ENCODE data around the gene NBR1. TPM values are rescaled to one million over a fixed set of nuclear protein-coding genes. Genes with fewer than 3 reads are reported as not detected.

The NBR1 gene
- total RNA-seq, 4 donors from 2014 or later: 83.3 to 156 (median 104) TPM

DNA sequence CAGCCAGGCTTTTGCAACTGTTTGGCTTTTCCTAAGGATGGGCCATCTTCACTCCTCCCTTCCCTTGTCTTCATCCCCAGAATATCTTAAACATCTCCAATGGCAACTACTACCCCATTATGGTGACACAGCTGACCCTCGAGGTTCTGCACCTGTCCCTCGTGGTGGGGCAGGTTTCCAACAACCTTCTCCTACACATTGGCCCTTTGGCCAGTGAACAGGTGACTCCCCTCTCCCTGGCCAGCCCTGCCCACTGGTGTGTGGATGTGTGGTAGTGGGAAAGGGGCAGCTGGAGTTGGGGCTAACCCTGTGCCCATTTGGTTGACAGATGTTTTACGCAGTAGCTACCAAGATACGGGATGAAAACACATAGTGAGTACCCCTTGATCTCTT, 45.4 kb downstream of the NBR1 start:
- WGBS: 93% methylated on average over 4 of the region's 4 CpGs

DNA sequence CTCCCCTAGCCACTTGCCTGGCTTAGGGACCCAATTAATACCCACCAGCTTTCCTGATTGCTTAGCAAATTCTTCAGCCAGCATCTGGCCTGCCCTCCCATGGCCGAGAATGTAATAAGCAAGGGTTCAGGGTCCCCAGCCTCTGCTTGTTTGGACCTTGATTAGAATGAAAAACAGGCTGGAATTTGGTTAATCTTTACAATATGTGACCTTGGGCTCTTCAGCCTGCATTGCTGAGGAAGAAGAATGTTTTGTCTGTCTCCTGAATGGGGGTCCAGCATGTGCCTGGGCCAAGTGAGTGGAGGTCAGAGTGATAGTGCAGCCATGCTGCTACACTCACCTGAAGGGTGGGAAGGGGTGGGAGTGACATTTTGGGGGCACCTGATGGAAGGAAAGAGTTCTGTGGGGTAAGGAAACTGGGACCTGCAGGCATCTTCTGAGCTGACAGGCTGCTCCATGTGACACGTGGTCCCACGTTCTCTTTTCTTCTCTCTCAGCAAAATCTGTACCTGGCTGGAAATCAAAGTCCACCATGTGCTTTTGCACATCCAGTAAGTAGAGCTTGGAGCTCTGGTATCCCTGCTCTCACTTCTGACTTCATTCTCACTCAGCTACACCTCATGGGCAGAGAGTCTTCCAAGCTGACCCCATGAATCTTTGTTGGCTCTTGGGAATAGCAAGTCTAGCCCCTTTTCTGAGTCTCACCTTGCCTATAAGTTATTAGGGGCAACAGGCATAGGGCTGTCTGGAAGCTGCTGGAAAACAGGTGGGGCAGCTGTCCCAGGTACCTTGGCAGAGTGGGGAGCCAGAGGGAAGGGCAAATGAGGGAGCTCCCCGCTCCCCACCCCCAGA, 46.0 kb downstream of the NBR1 start:
- Histone ChIP-seq H3K36me3 (peaks cover 0 to 53% (median 31%) of the 10 kb centered on the region in 4 donors), H3K4me3 (no peak overlapping the region), H3K27ac (replicated peaks in 1 of 4) (no peak overlapping the region), H3K27me3 (no peaks in the 10 kb centered on the region), H3K4me1 (peaks cover 5 to 24% (median 18%) of the 10 kb centered on the region in 4 donors), H3K9me3 (no peaks in the 10 kb centered on the region)
- no peak for DNase-seq (ENCODE audit: extremely low spot score)
- WGBS: 87% methylated on average over 3 of the region's 4 CpGs
- TF ChIP-seq POLR2AphosphoS5 (IDR thresholded peaks at IDR 0.05) (no peak), POLR2A (IDR thresholded peaks at IDR 0.05; ENCODE audit: low read depth) (no peak)
- TF ChIP-seq, protein P1, sequence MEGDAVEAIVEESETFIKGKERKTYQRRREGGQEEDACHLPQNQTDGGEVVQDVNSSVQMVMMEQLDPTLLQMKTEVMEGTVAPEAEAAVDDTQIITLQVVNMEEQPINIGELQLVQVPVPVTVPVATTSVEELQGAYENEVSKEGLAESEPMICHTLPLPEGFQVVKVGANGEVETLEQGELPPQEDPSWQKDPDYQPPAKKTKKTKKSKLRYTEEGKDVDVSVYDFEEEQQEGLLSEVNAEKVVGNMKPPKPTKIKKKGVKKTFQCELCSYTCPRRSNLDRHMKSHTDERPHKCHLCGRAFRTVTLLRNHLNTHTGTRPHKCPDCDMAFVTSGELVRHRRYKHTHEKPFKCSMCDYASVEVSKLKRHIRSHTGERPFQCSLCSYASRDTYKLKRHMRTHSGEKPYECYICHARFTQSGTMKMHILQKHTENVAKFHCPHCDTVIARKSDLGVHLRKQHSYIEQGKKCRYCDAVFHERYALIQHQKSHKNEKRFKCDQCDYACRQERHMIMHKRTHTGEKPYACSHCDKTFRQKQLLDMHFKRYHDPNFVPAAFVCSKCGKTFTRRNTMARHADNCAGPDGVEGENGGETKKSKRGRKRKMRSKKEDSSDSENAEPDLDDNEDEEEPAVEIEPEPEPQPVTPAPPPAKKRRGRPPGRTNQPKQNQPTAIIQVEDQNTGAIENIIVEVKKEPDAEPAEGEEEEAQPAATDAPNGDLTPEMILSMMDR (IDR thresholded peaks at IDR 0.05): no peak
- intact Hi-C loops (cut with DNase I): no loop called here

More for the DNA sequence above, 45.4 kb downstream of the NBR1 start:
- TF ChIP-seq POLR2A (IDR thresholded peaks at IDR 0.05; ENCODE audit: low read depth): no peak
- TF ChIP-seq, protein P1 (IDR thresholded peaks at IDR 0.05): no peak
- no peaks in the 10 kb centered on the region for H3K9me3 ChIP-seq
- intact Hi-C loops (cut with DNase I): no loop called here
- H3K4me1 ChIP-seq: peaks cover 6 to 27% (median 21%) of the 10 kb centered on the region in 4 donors
- H3K4me3 ChIP-seq: no peak overlapping the region
- H3K27me3 ChIP-seq: no peaks in the 10 kb centered on the region
- H3K36me3 ChIP-seq: peaks cover 0 to 53% (median 31%) of the 10 kb centered on the region in 4 donors
- H3K27ac ChIP-seq (replicated peaks in 1 of 4): no peak overlapping the region
- no peak for DNase-seq (ENCODE audit: extremely low spot score)

DNA sequence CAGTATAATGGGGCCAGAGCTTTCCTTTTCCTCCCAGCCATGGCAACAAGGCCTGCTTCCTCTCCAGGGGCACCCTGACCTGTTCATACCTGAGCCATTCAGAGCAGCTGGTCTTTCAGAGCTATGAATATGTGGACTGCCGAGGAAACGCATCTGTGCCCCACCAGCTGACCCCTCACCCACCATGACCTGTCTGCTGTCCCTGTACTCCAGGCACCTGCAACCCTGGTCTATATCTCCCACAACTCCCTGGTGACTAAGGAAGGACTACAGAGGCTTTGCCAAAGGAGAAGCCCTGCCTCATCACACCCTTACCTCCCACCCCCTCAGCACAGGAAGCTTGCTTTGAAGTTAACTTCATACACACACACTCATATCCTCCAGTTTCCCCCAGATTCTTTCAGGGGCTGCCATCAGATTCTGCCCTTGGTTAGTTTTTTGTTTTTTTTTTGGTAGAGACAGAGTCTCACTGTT, 46.6 kb downstream of the NBR1 start:
- Histone ChIP-seq H3K4me3 (no peak overlapping the region), H3K36me3 (peaks cover 0 to 54% (median 31%) of the 10 kb centered on the region in 4 donors), H3K9me3 (no peaks in the 10 kb centered on the region), H3K27ac (replicated peaks in 1 of 4) (no peak overlapping the region), H3K4me1 (peaks cover 0 to 17% (median 12%) of the 10 kb centered on the region in 4 donors), H3K27me3 (no peaks in the 10 kb centered on the region)
- intact Hi-C loops (cut with DNase I): no loop called here
- TF ChIP-seq POLR2A (IDR thresholded peaks at IDR 0.05; ENCODE audit: low read depth) (no peak), POLR2AphosphoS5 (IDR thresholded peaks at IDR 0.05) (no peak), EP300 (IDR thresholded peaks at IDR 0.05) (no peak)
- TF ChIP-seq, protein P1 (IDR thresholded peaks at IDR 0.05): no peak
- WGBS: 100% methylated on average over 2 of the region's 2 CpGs
- no peak for DNase-seq (ENCODE audit: extremely low spot score)

DNA sequence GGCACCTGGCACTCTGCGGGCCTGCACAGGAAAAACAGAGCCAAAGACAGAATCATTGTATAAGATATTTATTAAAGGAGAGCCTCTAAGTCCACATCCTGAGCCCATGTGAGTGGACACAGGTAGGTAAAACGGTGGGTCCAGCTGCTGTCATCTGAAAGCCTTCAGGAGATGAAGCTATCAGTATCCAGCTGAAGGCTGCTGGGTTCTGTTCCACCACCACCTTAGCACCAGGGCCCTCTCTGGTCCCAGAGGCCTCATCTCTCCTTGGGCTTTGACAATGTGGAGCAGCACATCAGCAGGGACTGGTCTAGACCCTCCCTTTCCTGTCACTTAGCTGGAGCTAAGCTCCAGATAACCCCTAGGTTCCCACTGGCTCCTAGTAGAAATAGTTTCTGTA, 48.0 kb downstream of the NBR1 start:
- WGBS: 100% methylated on average over 2 of the region's 2 CpGs
- Histone ChIP-seq H3K9me3 (no peaks in the 10 kb centered on the region), H3K4me3 (no peak overlapping the region), H3K27me3 (no peaks in the 10 kb centered on the region), H3K27ac (replicated peaks in 1 of 4) (no peak overlapping the region), H3K4me1 (peaks cover 0 to 8% (median 2%) of the 10 kb centered on the region in 4 donors), H3K36me3 (peaks cover 0 to 47% (median 31%) of the 10 kb centered on the region in 4 donors)
- intact Hi-C loops (cut with DNase I): no loop called here
- TF ChIP-seq EP300 (IDR thresholded peaks at IDR 0.05): no peak
- TF ChIP-seq, protein P1 (IDR thresholded peaks at IDR 0.05): no peak
- no peak for DNase-seq (ENCODE audit: extremely low spot score)

Measured in esophagus muscularis mucosa (tissue), 4 donors.